PC-9 (cell line): Measurements from ENCODE around the gene TRPM4. TPM values are rescaled to one million over a fixed set of nuclear protein-coding genes. Genes with fewer than 3 reads are reported as not detected.

Experiments
- BruUV-seq: library from RNA; stranded (reverse); fragments of 400-500 nt; replicated peaks from 2 replicates; lab custom pipeline; 2021; lab: Mats Ljungman, UMichigan
- CTCF ChIA-PET: fragments of 300-600 bp; sonication (Branson Sonifier 250); formaldehyde crosslinking; loops from one replicate; lab custom pipeline; 2022; ENCODE audit warnings: antibody characterized with exemption; lab: Charles Lee
- POLR2A ChIA-PET: fragments of 300-600 bp; sonication (Branson Sonifier 250); formaldehyde crosslinking; loops from one replicate; lab custom pipeline; 2022; ENCODE audit warnings: antibody characterized with exemption; ENCODE audit not compliant: unreplicated experiment; lab: Charles Lee
- DNase-seq, 2 experiments: peaks; one replicate each; pipeline versions ENCODE4 v3.0.0 to v3.0.0-alpha.2; 2015 to 2022; ENCODE audit warnings: mixed read lengths in 1 of 2
- H2AFZ ChIP-seq: fragments of 200-600 bp; sonication (generic); 2 replicates; pipeline ENCODE4 v1.8.1; 2017; ENCODE audit warnings: antibody characterized with exemption
- H3F3A ChIP-seq: fragments of 200-600 bp; sonication (generic); 2 replicates; pipeline ENCODE4 v1.8.1; 2017; ENCODE audit warnings: antibody characterized with exemption, mild to moderate bottlenecking, low read depth; ENCODE audit not compliant: insufficient read depth
- H3K27ac ChIP-seq: fragments of 200-600 bp; sonication (generic); 2 replicates; pipeline ENCODE4 v1.6.1; 2016; ENCODE audit warnings: mixed run types
- H3K27me3 ChIP-seq: fragments of 200-600 bp; sonication (generic); 2 replicates; pipeline ENCODE4 v1.6.1; 2016; ENCODE audit warnings: low read depth, mixed run types; ENCODE audit not compliant: insufficient read depth
- H3K36me3 ChIP-seq: fragments of 200-600 bp; sonication (generic); 2 replicates; pipeline ENCODE4 v1.6.1; 2016; ENCODE audit warnings: low read depth, mixed run types
- H3K4me1 ChIP-seq: fragments of 200-600 bp; sonication (generic); replicated peaks from 2 replicates; pipeline ENCODE4 v1.6.1; 2016; ENCODE audit warnings: mixed run types; ENCODE audit not compliant: insufficient read depth
- H3K4me2 ChIP-seq: fragments of 200-600 bp; sonication (generic); 2 replicates; pipeline ENCODE4 v1.6.1; 2017; ENCODE audit warnings: mixed run types
- H3K4me3 ChIP-seq: fragments of 200-600 bp; sonication (generic); 2 replicates; pipeline ENCODE4 v1.6.1; 2016; ENCODE audit warnings: mixed run types
- H3K79me2 ChIP-seq: fragments of 200-600 bp; sonication (generic); 2 replicates; pipeline ENCODE4 v1.6.1; 2017; ENCODE audit warnings: low read depth, mixed run types
- H3K9me2 ChIP-seq: fragments of 200-600 bp; sonication (generic); 2 replicates; pipeline ENCODE4 v1.8.1; 2017; ENCODE audit warnings: mild to moderate bottlenecking; ENCODE audit not compliant: insufficient read depth
- H3K9me3 ChIP-seq: fragments of 200-600 bp; sonication (generic); 2 replicates; pipeline ENCODE4 v1.8.1; 2016; ENCODE audit warnings: low read depth; ENCODE audit not compliant: insufficient read depth
- H4K20me1 ChIP-seq: fragments of 200-600 bp; sonication (generic); 2 replicates; pipeline ENCODE4 v1.8.1; 2017; ENCODE audit not compliant: insufficient read depth
- EZH2 ChIP-seq: fragments of 200-600 bp; sonication (generic); IDR thresholded peaks from 2 replicates; pipeline ENCODE4 v1.8.0; 2017; ENCODE audit warnings: antibody characterized with exemption, low read depth
- intact Hi-C: fragments of 100-400 bp; cut with micrococcal nuclease; formaldehyde crosslinking; loops from one replicate; pipeline ENCODE4 v1.10.0; 2022; ENCODE audit not compliant: unreplicated experiment
- total RNA-seq: library from RNA; stranded (reverse); gene quantifications from 2 replicates; pipeline ENCODE4 v1.2.3, GENCODE V29; 2021
- TF ChIP-seq, protein P1 (sequence below): fragments of 200-600 bp; sonication (generic); conservative IDR thresholded peaks from 2 replicates; pipeline ENCODE4 v1.6.1; 2017; ENCODE audit warnings: mixed run types, antibody characterized with exemption, mild to moderate bottlenecking, moderate library complexity

Gene TRPM4
- total RNA-seq, 1 experiment from 2014 or later = 43.8 TPM

DNA sequence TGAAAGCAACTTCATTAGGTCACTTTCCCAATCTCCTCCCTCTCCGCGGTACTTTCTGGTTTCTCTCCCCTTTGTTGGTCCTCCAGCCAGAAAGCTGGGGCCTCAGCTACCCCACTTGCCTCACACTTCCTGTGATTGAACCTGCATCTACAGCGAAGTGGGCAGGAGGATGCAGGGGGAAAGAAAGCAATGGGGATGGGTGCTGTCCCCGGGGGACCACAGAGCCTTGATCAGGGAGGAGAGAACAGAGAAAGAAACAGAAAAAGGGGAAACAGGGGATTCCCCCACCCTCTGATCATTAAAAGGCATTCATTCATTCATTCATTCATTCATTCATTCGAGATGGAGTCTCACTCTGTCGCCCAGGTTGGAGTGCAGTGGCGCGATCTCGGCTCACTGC is 74.2 kb downstream of the TRPM4 start:
- POLR2A ChIA-PET = no interaction called here
- CTCF ChIA-PET = no interaction called here
- Histone ChIP-seq H2AFZ (no peak overlapping the region), H3K9me3 (no peaks in the 10 kb centered on the region), H3K4me1 (no peaks in the 10 kb centered on the region), H3K9me2 (no peaks in the 10 kb centered on the region), H3K36me3 (no peaks in the 10 kb centered on the region), H3K27ac (no peak overlapping the region), H3K27me3 (peaks cover 9% of the 10 kb centered on the region; the same call in 1 of the 2 replicates), H4K20me1 (no peaks in the 10 kb centered on the region), H3K79me2 (no peaks in the 10 kb centered on the region), H3F3A (no peaks in the 10 kb centered on the region), H3K4me2 (no peak overlapping the region), H3K4me3 (no peak overlapping the region)
- TF ChIP-seq EZH2 = no peak
- TF ChIP-seq, protein P1, sequence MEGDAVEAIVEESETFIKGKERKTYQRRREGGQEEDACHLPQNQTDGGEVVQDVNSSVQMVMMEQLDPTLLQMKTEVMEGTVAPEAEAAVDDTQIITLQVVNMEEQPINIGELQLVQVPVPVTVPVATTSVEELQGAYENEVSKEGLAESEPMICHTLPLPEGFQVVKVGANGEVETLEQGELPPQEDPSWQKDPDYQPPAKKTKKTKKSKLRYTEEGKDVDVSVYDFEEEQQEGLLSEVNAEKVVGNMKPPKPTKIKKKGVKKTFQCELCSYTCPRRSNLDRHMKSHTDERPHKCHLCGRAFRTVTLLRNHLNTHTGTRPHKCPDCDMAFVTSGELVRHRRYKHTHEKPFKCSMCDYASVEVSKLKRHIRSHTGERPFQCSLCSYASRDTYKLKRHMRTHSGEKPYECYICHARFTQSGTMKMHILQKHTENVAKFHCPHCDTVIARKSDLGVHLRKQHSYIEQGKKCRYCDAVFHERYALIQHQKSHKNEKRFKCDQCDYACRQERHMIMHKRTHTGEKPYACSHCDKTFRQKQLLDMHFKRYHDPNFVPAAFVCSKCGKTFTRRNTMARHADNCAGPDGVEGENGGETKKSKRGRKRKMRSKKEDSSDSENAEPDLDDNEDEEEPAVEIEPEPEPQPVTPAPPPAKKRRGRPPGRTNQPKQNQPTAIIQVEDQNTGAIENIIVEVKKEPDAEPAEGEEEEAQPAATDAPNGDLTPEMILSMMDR = no peak
- DNase-seq = no peak
- no TSS peak for BruUV-seq
- intact Hi-C loops = no loop called here

- intact Hi-C loops = no loop called here
- Histone ChIP-seq H3K4me3 (no peak overlapping the region), H2AFZ (no peak overlapping the region), H3F3A (no peaks in the 10 kb centered on the region), H4K20me1 (no peaks in the 10 kb centered on the region), H3K4me1 (no peaks in the 10 kb centered on the region), H3K36me3 (no peaks in the 10 kb centered on the region), H3K79me2 (no peaks in the 10 kb centered on the region), H3K9me3 (no peaks in the 10 kb centered on the region), H3K27ac (no peak overlapping the region), H3K27me3 (peaks cover 18% of the 10 kb centered on the region; the same call in 1 of the 2 replicates), H3K4me2 (no peak overlapping the region), H3K9me2 (no peaks in the 10 kb centered on the region)
- CTCF ChIA-PET = no interaction called here
- DNase-seq = no peak
- BruUV-seq = no TSS peak
- POLR2A ChIA-PET = no interaction called here
- TF ChIP-seq EZH2 = no peak
- TF ChIP-seq, protein P1 = no peak
Measured at GRCh38 chr19:49233163-49233562, 75.6 kb downstream of the TRPM4 start.

GRCh38 chr19:49241769-49242168 is 84.2 kb downstream of the TRPM4 start:
- Histone ChIP-seq H3K27ac (no peak overlapping the region), H3K27me3 (peaks cover 11% of the 10 kb centered on the region; the same call in 1 of the 2 replicates), H3F3A (no peaks in the 10 kb centered on the region), H3K36me3 (no peaks in the 10 kb centered on the region), H4K20me1 (no peaks in the 10 kb centered on the region), H3K4me1 (no peaks in the 10 kb centered on the region), H2AFZ (no peak overlapping the region), H3K4me2 (no peak overlapping the region), H3K9me3 (no peaks in the 10 kb centered on the region), H3K79me2 (no peaks in the 10 kb centered on the region), H3K4me3 (no peak overlapping the region), H3K9me2 (no peaks in the 10 kb centered on the region)
- no TSS peak for BruUV-seq
- no peak for TF ChIP-seq EZH2
- TF ChIP-seq, protein P1 = no peak
- intact Hi-C loops = no loop called here
- ChIA-PET POLR2A (no interaction called here), CTCF (no interaction called here)
- no peak for DNase-seq
